Keratinocyte (primary cell): Measurements from ENCODE around the gene CDON. TPM values are rescaled to one million over a fixed set of nuclear protein-coding genes. Genes with fewer than 3 reads are reported as not detected.

Experiments used
- DNase-seq: peaks from one replicate; pipeline ENCODE4 v3.0.0-alpha.2; 2011; ENCODE audit warnings: low read depth, missing footprints, low spot score
- FAIRE-seq: peaks from 2 replicates; lab custom pipeline; 2011; peaks lifted over from hg19 to GRCh38; lab: Jason Lieb, UNC
- H2AFZ ChIP-seq: 2 replicates; pipeline ENCODE4 v1.6.0; 2012; ENCODE audit warnings: low read length, control low read depth, inconsistent platforms; ENCODE audit not compliant: control insufficient read depth
- H3K27ac ChIP-seq: 2 replicates; pipeline ENCODE4 v1.5.1; 2011; ENCODE audit warnings: low read length; ENCODE audit not compliant: control insufficient read depth, insufficient read depth
- H3K27me3 ChIP-seq: 3 replicates; pipeline ENCODE4 v1.6.0; 2011; ENCODE audit warnings: low read length; ENCODE audit not compliant: control insufficient read depth, insufficient read depth; ENCODE audit errors: extremely low read depth
- H3K36me3 ChIP-seq, 2 experiments: 2 replicates in 1 of 2; 3 replicates in 1 of 2; pipeline ENCODE4 v1.5.1; 2011; ENCODE audit warnings: low read length in 2 of 2, mild to moderate bottlenecking in 1 of 2; ENCODE audit not compliant: control insufficient read depth in 2 of 2, insufficient read depth in 2 of 2; ENCODE audit errors: extremely low read depth in 1 of 2
- H3K4me1 ChIP-seq: 3 replicates; pipeline ENCODE4 v1.5.1; 2011; ENCODE audit warnings: low read length; ENCODE audit not compliant: control insufficient read depth, insufficient read depth; ENCODE audit errors: extremely low read depth
- H3K4me2 ChIP-seq: 3 replicates; pipeline ENCODE4 v1.6.0; 2011; ENCODE audit warnings: low read depth, low read length; ENCODE audit not compliant: control insufficient read depth, insufficient read depth; ENCODE audit errors: extremely low read depth
- H3K4me3 ChIP-seq, 3 experiments: fragments of 200-600 bp in 1 of 3; sonication (generic) in 1 of 3; 2 replicates in 2 of 3; 3 replicates in 1 of 3; pipeline ENCODE4 v1.5.1; 2011 to 2016; ENCODE audit warnings: low read length in 3 of 3, mild to moderate bottlenecking in 3 of 3, control low read depth in 2 of 3, inconsistent platforms in 1 of 3, low read depth in 1 of 3, mixed read lengths in 1 of 3, mixed run types in 1 of 3, moderate library complexity in 1 of 3; ENCODE audit not compliant: control insufficient read depth in 2 of 3, insufficient read depth in 2 of 3; ENCODE audit errors: extremely low read depth in 1 of 3
- H3K79me2 ChIP-seq: 2 replicates; pipeline ENCODE4 v1.6.0; 2012; ENCODE audit warnings: low read length; ENCODE audit not compliant: control insufficient read depth, insufficient read depth
- H3K9ac ChIP-seq: 3 replicates; pipeline ENCODE4 v1.6.0; 2011; ENCODE audit warnings: low read length; ENCODE audit not compliant: control insufficient read depth, insufficient read depth; ENCODE audit errors: extremely low read depth
- H3K9me1 ChIP-seq: 3 replicates; pipeline ENCODE4 v1.6.0; 2011; ENCODE audit warnings: low read length; ENCODE audit not compliant: control insufficient read depth, insufficient read depth; ENCODE audit errors: extremely low read depth
- H3K9me3 ChIP-seq: 2 replicates; pipeline ENCODE4 v1.5.1; 2012; ENCODE audit warnings: low read depth, low read length; ENCODE audit not compliant: control insufficient read depth
- H4K20me1 ChIP-seq: 3 replicates; pipeline ENCODE4 v1.6.0; 2011; ENCODE audit warnings: low read length; ENCODE audit not compliant: control insufficient read depth, insufficient read depth; ENCODE audit errors: extremely low read depth
- CTCF ChIP-seq, 3 experiments: IDR thresholded peaks in 1 of 3; conservative IDR thresholded peaks in 1 of 3; optimal IDR thresholded peaks in 1 of 3; 2 replicates in 2 of 3; 3 replicates in 1 of 3; pipeline versions ENCODE3 to v1.5.1; 2011; ENCODE audit warnings: low read length in 3 of 3, mild to moderate bottlenecking in 3 of 3, moderate library complexity in 2 of 3, control low read depth in 1 of 3, inconsistent platforms in 1 of 3; ENCODE audit not compliant: insufficient read depth in 2 of 3; ENCODE audit errors: extremely low read depth in 1 of 3
- EZH2 ChIP-seq: IDR thresholded peaks from one replicate; pipeline ENCODE4 v1.6.1; 2012; ENCODE audit warnings: inconsistent platforms, mild to moderate bottlenecking, low read length, moderate library complexity
- dilution Hi-C: fragments of 300-500 bp; cut with MboI; formaldehyde crosslinking; loops from one replicate; pipeline ENCODE4 v1.7.0; 2020; ENCODE audit warnings: low sequenced_read_pairs; ENCODE audit not compliant: extremely low pct_ligation_motif_present
- polyA plus RNA-seq, 5 experiments: library from polyadenylated mRNA; depleted of rRNA in 3 of 5; stranded (reverse) in 3 of 5; stranded (forward) in 1 of 5; unstranded in 1 of 5; fragments of >200 nt; gene quantifications; 1 replicate in 1 of 5; 2 replicates in 3 of 5; 3 replicates in 1 of 5; pipeline versions ENCODE4 v1.2.1 to v1.2.3, GENCODE V29; 2011 to 2012; ENCODE audit warnings: missing spikeins in 2 of 5, low read depth in 1 of 5, low replicate concordance in 1 of 5

The CDON gene
- polyA plus RNA-seq, 1 donor (not counting 4 experiments of a cell fraction or from before 2014, with no cell fraction given), result 1.0 TPM

- Histone ChIP-seq H2AFZ (no peak overlapping the region), H3K27me3 (peaks cover 7% of the 10 kb centered on the region), H3K9me3 (no peaks in the 10 kb centered on the region), H3K79me2 (no peaks in the 10 kb centered on the region), H3K9ac (no peak overlapping the region), H3K4me3 (no peak overlapping the region), H3K4me1 (no peaks in the 10 kb centered on the region), H3K4me2 (no peak overlapping the region), H4K20me1 (no peaks in the 10 kb centered on the region), H3K27ac (no peak overlapping the region), H3K36me3 (no peaks in the 10 kb centered on the region), H3K9me1 (no peaks in the 10 kb centered on the region)
- no peak for FAIRE-seq
- TF ChIP-seq EZH2, result no peak
- no peak for TF ChIP-seq CTCF (optimal IDR thresholded peaks at IDR 0.05 in 1 of 3, IDR thresholded peaks at IDR 0.05 in 1 of 3, conservative IDR thresholded peaks at IDR 0.05 in 1 of 3; ENCODE audit: extremely low read depth in 1 of 3, insufficient read depth in 2 of 3, low read length in 3 of 3)
- DNase-seq, result no peak
- dilution Hi-C loops, result no loop called here
Measured at GRCh38 chr11:126086248-126086647, 23.6 kb upstream of the CDON start.

GRCh38 chr11:126084608-126084912 is 21.9 kb upstream of the CDON start:
- H3K9ac ChIP-seq, result no peak overlapping the region
- H3K36me3 ChIP-seq, result no peaks in the 10 kb centered on the region
- no peaks in the 10 kb centered on the region for H4K20me1 ChIP-seq
- H2AFZ ChIP-seq, result no peak overlapping the region
- no peak overlapping the region for H3K27ac ChIP-seq
- TF ChIP-seq CTCF (optimal IDR thresholded peaks at IDR 0.05 in 1 of 3, IDR thresholded peaks at IDR 0.05 in 1 of 3, conservative IDR thresholded peaks at IDR 0.05 in 1 of 3; ENCODE audit: extremely low read depth in 1 of 3, insufficient read depth in 2 of 3, low read length in 3 of 3), result no peak
- no peak for TF ChIP-seq EZH2
- no peaks in the 10 kb centered on the region for H3K79me2 ChIP-seq
- no peaks in the 10 kb centered on the region for H3K9me1 ChIP-seq
- dilution Hi-C loops, result no loop called here
- FAIRE-seq (no peak), DNase-seq (no peak)
- no peak overlapping the region for H3K4me2 ChIP-seq
- no peaks in the 10 kb centered on the region for H3K9me3 ChIP-seq
- H3K4me3 ChIP-seq, result no peak overlapping the region
- H3K27me3 ChIP-seq, result peaks cover 7% of the 10 kb centered on the region
- H3K4me1 ChIP-seq, result peaks cover 7% of the 10 kb centered on the region
